Activated B cell treated with CpG ODN at 0.5 μM for 24 hours (primary cell): Measurements from ENCODE around the gene GUCY1A2. TPM values are rescaled to one million over a fixed set of nuclear protein-coding genes. Genes with fewer than 3 reads are reported as not detected.

Experiments used
- ATAC-seq: fragments of 200-7000 bp; cut with Tn5 transposase; one replicate; pipeline ENCODE4 v1.10.0; 2021; ENCODE audit warnings: low read depth, mild to moderate bottlenecking, moderate library complexity
- CTCF ChIA-PET: fragments of 350-600 bp; sonication (Branson Sonifier 250); formaldehyde crosslinking; loops from one replicate; lab custom pipeline; 2021; ENCODE audit warnings: antibody characterized with exemption; lab: Charles Lee
- POLR2A ChIA-PET: fragments of 350-600 bp; sonication (Branson Sonifier 250); formaldehyde crosslinking; loops from one replicate; lab custom pipeline; 2021; ENCODE audit warnings: antibody characterized with exemption; lab: Charles Lee
- DNase-seq: peaks from one replicate; pipeline ENCODE4 v3.0.0; 2022
- H3K27ac Mint-ChIP-seq: one replicate; pipeline ENCODE4 v1.8.0; 2020; ENCODE audit warnings: mixed read lengths
- H3K27me3 Mint-ChIP-seq: one replicate; pipeline ENCODE4 v1.8.0; 2021; ENCODE audit warnings: mixed read lengths
- H3K36me3 Mint-ChIP-seq: one replicate; pipeline ENCODE4 v1.8.0; 2021; ENCODE audit warnings: low read depth, mixed read lengths
- H3K4me1 Mint-ChIP-seq: one replicate; pipeline ENCODE4 v1.8.0; 2021; ENCODE audit warnings: mixed read lengths
- H3K4me3 Mint-ChIP-seq: one replicate; pipeline ENCODE4 v1.8.0; 2020; ENCODE audit warnings: mild to moderate bottlenecking, mixed read lengths
- H3K9me3 Mint-ChIP-seq: one replicate; pipeline ENCODE4 v1.8.0; 2020; ENCODE audit warnings: mixed read lengths
- intact Hi-C: fragments of 100-400 bp; cut with micrococcal nuclease; formaldehyde crosslinking; loops from one replicate; pipeline ENCODE4 v1.15.1; 2024
- total RNA-seq: library from RNA; stranded (reverse); gene quantifications from 2 replicates; pipeline ENCODE4 v1.2.3, GENCODE V29; 2022
- TF ChIP-seq, protein P1 (sequence below): fragments of 200-600 bp; IDR thresholded peaks from one replicate; pipeline ENCODE4 v1.8.0; 2022; ENCODE audit warnings: antibody characterized with exemption, mild to moderate bottlenecking

GUCY1A2 gene
- total RNA-seq, 1 donor from 2014 or later: not detected

DNA sequence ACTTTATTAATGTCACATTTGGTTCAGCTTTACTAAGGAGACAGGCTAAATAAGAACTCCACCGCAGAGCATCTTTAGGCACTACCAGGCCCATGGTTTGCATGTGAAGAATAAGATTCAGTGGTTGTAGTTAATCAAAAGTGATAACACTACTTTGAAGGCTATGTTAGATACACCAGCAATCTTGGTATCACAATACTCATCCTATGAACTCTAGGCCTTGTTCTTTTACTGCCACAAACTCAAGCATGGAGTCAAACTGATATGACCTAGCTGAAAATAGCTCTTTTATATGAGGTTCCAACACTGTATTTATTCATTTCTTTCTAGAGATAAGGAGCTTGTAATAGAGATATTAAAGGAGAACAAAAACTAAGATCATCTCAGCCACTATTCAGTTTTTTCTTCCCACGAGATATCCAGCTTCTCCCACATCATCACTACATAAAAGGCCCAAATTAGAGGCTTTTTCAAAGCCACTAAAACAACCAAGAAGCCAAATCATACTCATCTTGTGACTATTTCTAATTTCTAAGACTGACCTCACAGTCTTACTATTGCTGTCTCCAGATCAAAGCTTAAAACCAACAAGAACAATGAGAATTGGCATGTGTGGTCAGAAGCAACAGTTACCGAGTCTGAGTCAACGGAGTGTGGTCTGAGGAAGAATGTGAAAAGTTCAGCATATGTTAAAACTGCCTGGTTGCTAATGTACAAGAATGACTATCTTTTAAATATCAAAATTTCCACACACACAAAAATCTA, 25.1 kb upstream of the GUCY1A2 start:
- H3K9me3 Mint-ChIP-seq: peaks cover 6% of the 10 kb centered on the region
- TF ChIP-seq, protein P1, sequence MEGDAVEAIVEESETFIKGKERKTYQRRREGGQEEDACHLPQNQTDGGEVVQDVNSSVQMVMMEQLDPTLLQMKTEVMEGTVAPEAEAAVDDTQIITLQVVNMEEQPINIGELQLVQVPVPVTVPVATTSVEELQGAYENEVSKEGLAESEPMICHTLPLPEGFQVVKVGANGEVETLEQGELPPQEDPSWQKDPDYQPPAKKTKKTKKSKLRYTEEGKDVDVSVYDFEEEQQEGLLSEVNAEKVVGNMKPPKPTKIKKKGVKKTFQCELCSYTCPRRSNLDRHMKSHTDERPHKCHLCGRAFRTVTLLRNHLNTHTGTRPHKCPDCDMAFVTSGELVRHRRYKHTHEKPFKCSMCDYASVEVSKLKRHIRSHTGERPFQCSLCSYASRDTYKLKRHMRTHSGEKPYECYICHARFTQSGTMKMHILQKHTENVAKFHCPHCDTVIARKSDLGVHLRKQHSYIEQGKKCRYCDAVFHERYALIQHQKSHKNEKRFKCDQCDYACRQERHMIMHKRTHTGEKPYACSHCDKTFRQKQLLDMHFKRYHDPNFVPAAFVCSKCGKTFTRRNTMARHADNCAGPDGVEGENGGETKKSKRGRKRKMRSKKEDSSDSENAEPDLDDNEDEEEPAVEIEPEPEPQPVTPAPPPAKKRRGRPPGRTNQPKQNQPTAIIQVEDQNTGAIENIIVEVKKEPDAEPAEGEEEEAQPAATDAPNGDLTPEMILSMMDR: no peak
- no peak overlapping the region for H3K4me3 Mint-ChIP-seq
- no peaks in the 10 kb centered on the region for H3K36me3 Mint-ChIP-seq
- intact Hi-C loops: no loop called here
- DNase-seq (no peak), ATAC-seq (no peak)
- H3K27ac Mint-ChIP-seq: no peak overlapping the region
- no peaks in the 10 kb centered on the region for H3K27me3 Mint-ChIP-seq
- ChIA-PET CTCF (no interaction called here), POLR2A (no interaction called here)
- no peaks in the 10 kb centered on the region for H3K4me1 Mint-ChIP-seq

DNA sequence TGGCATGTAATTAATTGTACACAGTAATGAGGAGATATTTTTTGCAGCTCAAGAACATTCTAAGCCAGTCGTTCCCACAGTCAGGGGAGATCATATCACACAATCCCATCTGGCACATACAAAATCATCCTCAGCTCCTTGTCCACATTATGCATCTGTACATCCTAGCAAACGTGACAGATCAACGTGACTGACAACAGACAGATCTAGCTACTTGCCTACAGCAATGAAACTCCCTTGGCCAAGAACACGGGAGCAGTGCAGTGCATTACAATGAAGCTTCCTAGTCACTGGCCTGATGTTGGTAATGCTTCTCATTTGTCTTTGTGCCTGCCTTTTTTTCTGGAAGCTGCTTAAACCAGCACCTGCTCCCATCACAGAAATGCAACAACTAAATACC, 24.5 kb upstream of the GUCY1A2 start:
- Mint-ChIP-seq H3K4me3 (no peak overlapping the region), H3K4me1 (no peaks in the 10 kb centered on the region), H3K9me3 (peaks cover 4% of the 10 kb centered on the region), H3K27me3 (no peaks in the 10 kb centered on the region), H3K27ac (no peak overlapping the region), H3K36me3 (no peaks in the 10 kb centered on the region)
- ChIA-PET CTCF (no interaction called here), POLR2A (no interaction called here)
- TF ChIP-seq, protein P1: no peak
- intact Hi-C loops: no loop called here
- ATAC-seq (no peak), DNase-seq (no peak)

DNA sequence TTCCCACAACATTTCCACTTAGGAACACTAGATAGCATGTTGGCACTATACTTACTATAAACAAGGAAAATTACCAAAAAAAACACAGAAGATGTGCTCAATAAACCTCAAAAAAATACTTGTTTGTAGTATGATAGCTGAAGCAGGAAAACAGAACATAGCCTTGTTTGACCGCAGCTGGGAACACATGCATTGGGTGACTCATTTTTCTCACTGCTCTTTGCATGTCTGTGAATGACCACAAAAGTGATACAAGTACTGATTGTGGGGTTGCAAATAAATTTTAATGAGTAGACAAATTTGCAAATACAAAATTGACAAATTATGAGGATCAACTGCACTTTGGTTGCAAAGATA, 22.8 kb upstream of the GUCY1A2 start:
- DNase-seq: no peak
- H3K27me3 Mint-ChIP-seq: no peaks in the 10 kb centered on the region
- no peak overlapping the region for H3K4me3 Mint-ChIP-seq
- no peak overlapping the region for H3K27ac Mint-ChIP-seq
- no peaks in the 10 kb centered on the region for H3K36me3 Mint-ChIP-seq
- intact Hi-C loops: no loop called here
- CTCF ChIA-PET: no interaction called here
- no peaks in the 10 kb centered on the region for H3K4me1 Mint-ChIP-seq
- POLR2A ChIA-PET: no interaction called here
- ATAC-seq: no peak
- TF ChIP-seq, protein P1: no peak
- peaks cover 4% of the 10 kb centered on the region for H3K9me3 Mint-ChIP-seq

DNA sequence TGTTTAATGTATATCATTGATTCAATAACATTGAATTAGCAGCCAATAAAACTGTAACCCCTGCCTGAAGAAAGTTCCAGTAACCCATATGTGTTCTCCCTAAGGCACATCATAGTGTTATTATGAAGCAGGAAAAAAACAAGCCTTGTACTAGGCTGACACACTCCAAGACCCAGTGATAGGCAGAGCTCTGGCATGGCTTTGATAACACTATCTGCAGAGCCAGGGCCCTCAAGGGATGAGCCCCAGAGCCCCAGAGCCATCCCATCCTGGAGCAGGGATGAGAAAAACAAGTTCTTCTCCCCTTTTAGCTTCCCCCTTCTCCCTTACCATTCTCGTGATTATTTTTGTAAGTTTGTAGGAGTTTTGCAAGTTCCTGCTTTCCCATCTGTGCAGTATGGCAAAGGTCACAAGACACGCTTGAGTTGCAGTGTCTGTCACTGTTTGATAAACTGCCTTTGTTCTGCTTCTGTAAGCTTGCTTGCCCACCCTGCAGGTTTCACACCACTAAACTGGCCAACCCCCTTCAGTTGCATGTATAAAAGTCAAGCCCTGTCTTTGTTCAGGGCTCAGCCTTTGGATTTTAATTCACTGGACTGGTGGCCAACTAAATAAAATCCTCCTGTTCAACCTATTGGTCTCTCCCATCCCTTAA, 22.3 kb upstream of the GUCY1A2 start:
- POLR2A ChIA-PET: no interaction called here
- no peak overlapping the region for H3K27ac Mint-ChIP-seq
- TF ChIP-seq, protein P1: no peak
- no peaks in the 10 kb centered on the region for H3K36me3 Mint-ChIP-seq
- CTCF ChIA-PET: no interaction called here
- no peak overlapping the region for H3K4me3 Mint-ChIP-seq
- DNase-seq (no peak), ATAC-seq (no peak)
- H3K27me3 Mint-ChIP-seq: peaks cover 2% of the 10 kb centered on the region
- peaks cover 4% of the 10 kb centered on the region for H3K9me3 Mint-ChIP-seq
- H3K4me1 Mint-ChIP-seq: no peaks in the 10 kb centered on the region
- intact Hi-C loops: no loop called here

DNA sequence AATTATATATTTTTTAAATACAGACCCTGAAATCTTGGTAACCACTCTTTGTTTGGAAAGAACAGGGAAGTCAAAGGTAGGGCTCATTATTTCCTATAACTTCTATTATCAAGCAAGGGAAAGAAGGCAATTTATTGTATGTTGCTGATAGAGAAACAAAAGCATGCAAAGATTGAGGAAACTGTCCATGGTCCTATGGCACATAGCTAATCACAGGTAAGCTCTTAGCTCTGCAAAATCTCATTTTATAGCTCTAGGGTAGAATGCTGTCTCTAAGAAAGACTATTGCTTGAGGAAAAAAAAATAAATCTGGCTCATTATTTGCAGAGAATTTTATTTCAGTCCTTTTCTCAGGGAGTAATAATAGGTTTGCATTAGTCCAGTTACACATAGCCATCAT, 7.4 kb upstream of the GUCY1A2 start:
- intact Hi-C loops: no loop called here
- peaks cover 17% of the 10 kb centered on the region for H3K27me3 Mint-ChIP-seq
- H3K36me3 Mint-ChIP-seq: no peaks in the 10 kb centered on the region
- CTCF ChIA-PET: no interaction called here
- POLR2A ChIA-PET: no interaction called here
- ATAC-seq: no peak
- no peak overlapping the region for H3K27ac Mint-ChIP-seq
- no peak overlapping the region for H3K4me3 Mint-ChIP-seq
- no peaks in the 10 kb centered on the region for H3K4me1 Mint-ChIP-seq
- H3K9me3 Mint-ChIP-seq: no peaks in the 10 kb centered on the region
- no peak for DNase-seq
- TF ChIP-seq, protein P1: no peak
